ENCODE measurements around the gene SFRP2. TPM values are rescaled to one million over a fixed set of nuclear protein-coding genes. Genes with fewer than 3 reads are reported as not detected.

The SFRP2 gene
- total and polyA plus RNA-seq, 2 of the 4 experiments (the other 2 are of a cell fraction) = not detected

DNA sequence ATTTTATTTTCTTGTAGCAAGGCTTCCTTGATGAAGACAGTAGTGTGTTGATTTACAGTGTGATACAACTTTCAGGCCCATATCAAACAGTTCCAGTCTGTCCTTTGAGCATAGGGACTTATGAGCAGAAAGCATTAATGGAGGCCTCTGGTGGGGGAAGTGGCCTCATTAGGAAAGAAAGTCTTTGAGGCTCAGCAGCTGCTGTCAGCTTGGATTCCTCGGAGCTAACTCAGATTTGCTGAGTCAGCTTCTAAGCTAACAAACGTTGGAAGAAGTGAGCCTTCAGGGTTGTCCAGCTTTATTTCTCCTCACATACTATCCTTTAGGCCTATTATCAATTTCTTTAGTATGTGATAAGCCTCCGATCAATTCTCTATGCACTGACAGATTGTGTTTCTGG is 15.8 kb upstream of the SFRP2 start:
- Histone ChIP-seq H4K8ac (ENCODE audit: low read depth in 2 of 2, low read length in 2 of 2) (no peak overlapping the region), H3K79me1 (ENCODE audit: low read depth in 1 of 2, low read length in 2 of 2) (no peaks in the 10 kb centered on the region), H2BK120ac (ENCODE audit: low read depth, low read length) (no peak overlapping the region), H3K9me1 (ENCODE audit: insufficient read depth, low read length) (no peaks in the 10 kb centered on the region), H3K9ac (ENCODE audit: low read depth, low read length) (no peak overlapping the region), H4K20me1 (ENCODE audit: insufficient read depth, low read length) (no peaks in the 10 kb centered on the region), H3K56ac (ENCODE audit: extremely low read depth, insufficient read depth, low read length) (no peak overlapping the region), H3K14ac (replicated peaks; ENCODE audit: low read depth, low read length) (no peak overlapping the region), H2AFZ (replicated peaks; ENCODE audit: low read length, poor library complexity) (no peak overlapping the region), H3K27me3 (ENCODE audit: control insufficient read depth, insufficient read depth, low read length) (no peaks in the 10 kb centered on the region), H4K91ac (ENCODE audit: insufficient read depth, low read depth, low read length) (no peak overlapping the region), H3K23ac (ENCODE audit: low read depth, low read length) (no peak overlapping the region), H4K5ac (ENCODE audit: low read depth, low read length) (no peak overlapping the region), H2BK5ac (ENCODE audit: low read depth, low read length, poor library complexity, severe bottlenecking) (no peak overlapping the region), H2AK5ac (ENCODE audit: low read depth, low read length) (no peak overlapping the region), H3K4me2 (ENCODE audit: low read depth, low read length) (no peak overlapping the region), H3K18ac (ENCODE audit: low read depth, low read length) (no peak overlapping the region), H3K4me3 (ENCODE audit: insufficient read depth, low read depth, low read length) (no peak overlapping the region), H2AK9ac (replicated peaks; ENCODE audit: low read depth, low read length, poor library complexity) (no peak overlapping the region), H3K9me3 (ENCODE audit: control insufficient read depth, insufficient read depth, low read length) (no peaks in the 10 kb centered on the region), H3K36me3 (ENCODE audit: control insufficient read depth, insufficient read depth, low read length) (no peaks in the 10 kb centered on the region), H3K27ac (ENCODE audit: insufficient read depth, low read length) (no peak overlapping the region), H3K4me1 (ENCODE audit: control insufficient read depth, insufficient read depth, low read length) (no peaks in the 10 kb centered on the region), H3K4ac (ENCODE audit: low read depth, low read length) (no peak overlapping the region), H2BK15ac (ENCODE audit: low read depth, low read length) (no peak overlapping the region), H2BK20ac (ENCODE audit: low read depth, low read length) (no peak overlapping the region)
- intact Hi-C loops (cut with micrococcal nuclease) = no loop called here
- no TSS peak for BruUV-seq (replicated peaks)
- ATAC-seq (ENCODE audit: low read depth) = no peak
- TF ChIP-seq, protein P1, sequence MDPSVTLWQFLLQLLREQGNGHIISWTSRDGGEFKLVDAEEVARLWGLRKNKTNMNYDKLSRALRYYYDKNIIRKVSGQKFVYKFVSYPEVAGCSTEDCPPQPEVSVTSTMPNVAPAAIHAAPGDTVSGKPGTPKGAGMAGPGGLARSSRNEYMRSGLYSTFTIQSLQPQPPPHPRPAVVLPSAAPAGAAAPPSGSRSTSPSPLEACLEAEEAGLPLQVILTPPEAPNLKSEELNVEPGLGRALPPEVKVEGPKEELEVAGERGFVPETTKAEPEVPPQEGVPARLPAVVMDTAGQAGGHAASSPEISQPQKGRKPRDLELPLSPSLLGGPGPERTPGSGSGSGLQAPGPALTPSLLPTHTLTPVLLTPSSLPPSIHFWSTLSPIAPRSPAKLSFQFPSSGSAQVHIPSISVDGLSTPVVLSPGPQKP (IDR thresholded peaks at IDR 0.05; ENCODE audit: borderline replicate concordance, low read depth, low read length) = no peak
- TF ChIP-seq MAFK (IDR thresholded peaks at IDR 0.05; ENCODE audit: low read depth, low read length) = peak; percentile 99
- dilution Hi-C loops (cut with HindIII; ENCODE audit: low sequenced_read_pairs, unreplicated experiment) = no loop called here
- DNase-seq = no peak
- no CpG with 5 or more reads among the region's 3 CpGs for WGBS, 2 experiments (ENCODE audit: extremely low coverage in 2 of 2, insufficient read length in 1 of 2)
- ChIA-PET CTCF (no interaction called here), POLR2A (ENCODE audit: unreplicated experiment) (no interaction called here)
- in situ Hi-C loops (cut with MboI; ENCODE audit: low sequenced_read_pairs) = no loop called here
